Measurements from ENCODE around the gene ASAP2.

ASAP2 gene

DNA sequence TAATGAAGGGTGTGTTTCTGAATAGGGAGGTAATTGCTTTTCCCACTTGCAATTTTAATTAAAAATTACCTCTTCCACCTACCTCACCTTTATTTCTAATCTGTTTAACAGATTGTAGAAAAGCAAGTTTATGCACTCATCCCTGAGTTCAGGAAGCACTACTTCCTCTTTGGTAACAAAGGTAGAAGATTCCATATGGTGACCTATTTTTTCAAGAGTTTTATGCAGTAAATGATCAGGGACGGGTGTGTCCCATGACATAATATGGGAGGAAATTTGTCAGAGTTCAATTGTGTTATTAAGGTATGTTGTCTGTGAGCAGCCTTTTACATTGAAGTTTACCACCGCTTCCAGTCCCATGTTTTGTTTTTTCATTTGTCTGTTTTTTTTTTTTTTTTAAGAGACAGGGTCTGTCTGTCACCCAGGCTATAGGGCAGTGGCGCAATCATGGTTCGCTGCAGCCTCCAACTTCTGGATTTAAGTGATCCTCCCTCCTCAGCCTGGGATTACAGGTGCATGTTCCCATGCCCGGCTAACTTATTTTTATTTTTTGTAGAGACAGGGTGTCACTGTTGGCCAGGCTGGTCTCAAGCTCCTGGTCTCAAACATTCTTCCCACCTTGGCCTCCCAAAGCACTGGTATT lies 68.2 kb downstream of the ASAP2 start:
- Histone ChIP-seq H2AFZ (ENCODE audit: low read length) (no peak overlapping the region), H3K4me3 (ENCODE audit: low read depth, low read length, poor library complexity, severe bottlenecking) (no peak overlapping the region), H3K9ac (ENCODE audit: low read length) (no peak overlapping the region), H3K9me3 (ENCODE audit: low read length) (no peaks in the 10 kb centered on the region), H3K36me3 (ENCODE audit: insufficient read depth, low read length) (no peaks in the 10 kb centered on the region), H3K4me2 (ENCODE audit: low read length) (no peak overlapping the region), H3F3A (ENCODE audit: insufficient read depth, low read length) (no peaks in the 10 kb centered on the region), H3K79me2 (ENCODE audit: insufficient read depth, low read length) (no peaks in the 10 kb centered on the region), H3K27ac (ENCODE audit: low read depth, low read length, poor library complexity, severe bottlenecking) (no peak overlapping the region), H3K4me1 (ENCODE audit: insufficient read depth, low read length, severe bottlenecking) (no peaks in the 10 kb centered on the region), H3K27me3 (ENCODE audit: insufficient read depth, low read length) (no peaks in the 10 kb centered on the region), H3K9me2 (ENCODE audit: low read depth, low read length) (no peaks in the 10 kb centered on the region), H4K20me1 (ENCODE audit: insufficient read depth, low read length) (no peaks in the 10 kb centered on the region)
- TF ChIP-seq, protein P1, sequence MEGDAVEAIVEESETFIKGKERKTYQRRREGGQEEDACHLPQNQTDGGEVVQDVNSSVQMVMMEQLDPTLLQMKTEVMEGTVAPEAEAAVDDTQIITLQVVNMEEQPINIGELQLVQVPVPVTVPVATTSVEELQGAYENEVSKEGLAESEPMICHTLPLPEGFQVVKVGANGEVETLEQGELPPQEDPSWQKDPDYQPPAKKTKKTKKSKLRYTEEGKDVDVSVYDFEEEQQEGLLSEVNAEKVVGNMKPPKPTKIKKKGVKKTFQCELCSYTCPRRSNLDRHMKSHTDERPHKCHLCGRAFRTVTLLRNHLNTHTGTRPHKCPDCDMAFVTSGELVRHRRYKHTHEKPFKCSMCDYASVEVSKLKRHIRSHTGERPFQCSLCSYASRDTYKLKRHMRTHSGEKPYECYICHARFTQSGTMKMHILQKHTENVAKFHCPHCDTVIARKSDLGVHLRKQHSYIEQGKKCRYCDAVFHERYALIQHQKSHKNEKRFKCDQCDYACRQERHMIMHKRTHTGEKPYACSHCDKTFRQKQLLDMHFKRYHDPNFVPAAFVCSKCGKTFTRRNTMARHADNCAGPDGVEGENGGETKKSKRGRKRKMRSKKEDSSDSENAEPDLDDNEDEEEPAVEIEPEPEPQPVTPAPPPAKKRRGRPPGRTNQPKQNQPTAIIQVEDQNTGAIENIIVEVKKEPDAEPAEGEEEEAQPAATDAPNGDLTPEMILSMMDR (IDR thresholded peaks at IDR 0.05; ENCODE audit: low read length): no peak
- TF ChIP-seq EZH2 (IDR thresholded peaks at IDR 0.05; ENCODE audit: borderline replicate concordance, low read length): no peak

DNA sequence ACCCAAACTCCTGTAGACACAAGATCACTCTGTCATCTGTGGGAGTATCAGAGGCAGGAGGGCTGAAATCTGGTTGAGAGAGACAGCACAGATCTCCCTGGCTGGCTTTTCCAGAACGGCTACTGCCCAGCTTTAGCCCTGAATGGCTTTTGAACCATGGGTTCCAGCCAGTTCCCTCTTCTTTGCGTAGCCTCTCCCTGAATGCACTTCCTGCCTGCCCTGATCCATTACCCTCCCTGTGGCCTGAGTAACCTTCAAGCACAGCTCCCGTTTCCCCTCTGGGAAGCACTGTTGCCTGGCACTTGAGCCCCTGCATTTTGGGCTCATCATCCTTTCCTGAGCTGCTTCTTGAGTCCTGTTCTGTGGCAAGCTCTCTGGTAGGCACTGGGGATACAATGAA lies 68.8 kb downstream of the ASAP2 start:
- Histone ChIP-seq H3K4me2 (ENCODE audit: low read length) (no peak overlapping the region), H3K36me3 (ENCODE audit: insufficient read depth, low read length) (no peaks in the 10 kb centered on the region), H3K79me2 (ENCODE audit: insufficient read depth, low read length) (no peaks in the 10 kb centered on the region), H3K4me3 (ENCODE audit: low read depth, low read length, poor library complexity, severe bottlenecking) (no peak overlapping the region), H3K27me3 (ENCODE audit: insufficient read depth, low read length) (no peaks in the 10 kb centered on the region), H3K9ac (ENCODE audit: low read length) (no peak overlapping the region), H3F3A (ENCODE audit: insufficient read depth, low read length) (no peaks in the 10 kb centered on the region), H3K9me3 (ENCODE audit: low read length) (no peaks in the 10 kb centered on the region), H2AFZ (ENCODE audit: low read length) (no peak overlapping the region), H3K4me1 (ENCODE audit: insufficient read depth, low read length, severe bottlenecking) (no peaks in the 10 kb centered on the region), H3K9me2 (ENCODE audit: low read depth, low read length) (no peaks in the 10 kb centered on the region), H4K20me1 (ENCODE audit: insufficient read depth, low read length) (no peaks in the 10 kb centered on the region), H3K27ac (ENCODE audit: low read depth, low read length, poor library complexity, severe bottlenecking) (no peak overlapping the region)
- TF ChIP-seq, protein P1 (IDR thresholded peaks at IDR 0.05; ENCODE audit: low read length): no peak
- no peak for TF ChIP-seq EZH2 (IDR thresholded peaks at IDR 0.05; ENCODE audit: borderline replicate concordance, low read length)

DNA sequence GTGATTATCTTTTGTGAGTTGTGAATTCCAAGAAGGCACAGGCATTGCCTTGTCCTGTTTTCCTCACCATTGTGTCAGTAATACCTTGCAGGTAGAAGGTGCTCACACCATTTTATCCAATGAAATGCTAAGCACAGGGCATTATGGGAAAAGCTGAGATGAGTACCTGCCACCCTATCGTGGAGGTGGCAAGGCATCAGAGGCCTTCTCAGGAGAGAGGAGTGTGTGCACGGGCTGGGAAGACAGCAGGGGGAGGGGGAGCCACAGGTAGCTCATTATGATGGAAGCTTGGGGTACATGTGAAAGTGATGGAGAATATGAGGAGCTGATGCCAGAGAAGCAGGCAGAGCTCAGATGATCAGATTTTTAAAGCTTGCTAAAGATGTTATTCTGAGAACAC lies 69.5 kb downstream of the ASAP2 start:
- H3K4me1 ChIP-seq (ENCODE audit: insufficient read depth, low read length, severe bottlenecking): no peaks in the 10 kb centered on the region
- H4K20me1 ChIP-seq (ENCODE audit: insufficient read depth, low read length): no peaks in the 10 kb centered on the region
- no peak overlapping the region for H3K4me3 ChIP-seq (ENCODE audit: low read depth, low read length, poor library complexity, severe bottlenecking)
- no peak overlapping the region for H2AFZ ChIP-seq (ENCODE audit: low read length)
- H3K9me2 ChIP-seq (ENCODE audit: low read depth, low read length): no peaks in the 10 kb centered on the region
- H3K36me3 ChIP-seq (ENCODE audit: insufficient read depth, low read length): no peaks in the 10 kb centered on the region
- no peaks in the 10 kb centered on the region for H3K79me2 ChIP-seq (ENCODE audit: insufficient read depth, low read length)
- no peak for TF ChIP-seq EZH2 (IDR thresholded peaks at IDR 0.05; ENCODE audit: borderline replicate concordance, low read length)
- TF ChIP-seq, protein P1 (IDR thresholded peaks at IDR 0.05; ENCODE audit: low read length): no peak
- no peak overlapping the region for H3K9ac ChIP-seq (ENCODE audit: low read length)
- no peaks in the 10 kb centered on the region for H3F3A ChIP-seq (ENCODE audit: insufficient read depth, low read length)
- H3K9me3 ChIP-seq (ENCODE audit: low read length): no peaks in the 10 kb centered on the region
- no peak overlapping the region for H3K27ac ChIP-seq (ENCODE audit: low read depth, low read length, poor library complexity, severe bottlenecking)
- H3K27me3 ChIP-seq (ENCODE audit: insufficient read depth, low read length): no peaks in the 10 kb centered on the region
- H3K4me2 ChIP-seq (ENCODE audit: low read length): no peak overlapping the region
